GM19438 (cell line): ENCODE data around the gene TRIO.

Experiments
- ATAC-seq: cut with Tn5 transposase; IDR thresholded peaks from one replicate; pipeline ENCODE4 v1.9.1; 2021; ENCODE audit warnings: low read depth; ENCODE audit not compliant: unreplicated experiment

The TRIO gene

DNA sequence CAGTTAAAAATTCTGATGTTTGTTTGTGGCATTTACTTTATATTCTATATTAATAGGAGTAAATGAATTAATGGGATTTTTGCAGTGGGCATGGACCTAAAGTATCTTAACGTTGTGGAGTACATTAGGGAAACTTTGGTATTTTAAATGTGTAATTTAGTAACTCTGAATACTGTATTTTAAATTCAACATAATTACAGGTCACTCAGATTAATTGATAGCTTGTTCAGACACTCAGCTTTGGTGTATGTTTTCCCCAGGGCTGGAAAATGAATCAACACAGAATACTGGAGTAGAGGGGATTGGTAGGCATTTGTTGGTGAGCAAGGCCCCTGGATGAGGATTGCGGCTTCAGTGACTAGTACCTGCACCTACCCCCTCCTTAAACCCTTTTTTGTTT, 117.5 kb downstream of the TRIO start:
- ATAC-seq: no peak

- ATAC-seq: no peak
Observed at GRCh38 chr5:14261235-14261634, 118.1 kb downstream of the TRIO start.

GRCh38 chr5:14261856-14262611, 118.9 kb downstream of the TRIO start:
- no peak for ATAC-seq

- ATAC-seq: no peak
Observed at GRCh38 chr5:14263113-14263512, 120.0 kb downstream of the TRIO start.

- no peak for ATAC-seq
Observed at GRCh38 chr5:14263699-14264098, 120.6 kb downstream of the TRIO start.

DNA sequence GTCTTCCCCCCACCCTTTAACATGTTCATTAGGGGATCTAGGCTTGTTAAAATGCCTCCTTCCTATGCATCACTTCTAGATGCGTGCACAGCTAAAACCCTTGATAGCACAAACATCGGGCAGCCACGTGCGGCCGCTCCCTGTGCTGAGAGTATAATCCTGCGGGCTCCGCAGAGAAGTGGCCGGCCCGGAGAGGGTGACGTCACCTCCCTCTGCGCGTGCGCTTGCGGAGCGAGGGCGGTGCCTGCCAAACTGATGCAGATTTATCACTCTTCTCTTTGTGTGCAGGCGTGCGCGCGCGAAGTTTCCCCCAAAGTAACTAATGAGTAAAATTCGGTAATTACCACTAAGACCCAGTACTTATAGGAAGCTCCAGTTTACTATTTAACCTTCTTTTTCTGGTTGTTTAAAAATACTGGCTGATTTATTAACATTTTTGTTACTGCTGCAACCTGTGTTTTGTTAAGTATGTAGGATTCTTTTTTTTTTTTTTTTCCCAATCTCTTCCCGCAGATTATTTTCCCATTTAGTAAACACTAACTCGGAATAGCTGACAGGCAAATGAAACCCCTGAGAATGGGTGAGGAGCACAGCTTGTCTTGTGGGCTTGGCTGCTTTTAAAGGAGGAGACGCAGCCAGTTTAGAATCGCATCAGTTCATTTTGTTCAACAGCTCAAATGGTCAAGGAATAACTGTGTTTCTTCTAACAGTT, 121.6 kb downstream of the TRIO start:
- peak; percentile 72 for ATAC-seq

DNA sequence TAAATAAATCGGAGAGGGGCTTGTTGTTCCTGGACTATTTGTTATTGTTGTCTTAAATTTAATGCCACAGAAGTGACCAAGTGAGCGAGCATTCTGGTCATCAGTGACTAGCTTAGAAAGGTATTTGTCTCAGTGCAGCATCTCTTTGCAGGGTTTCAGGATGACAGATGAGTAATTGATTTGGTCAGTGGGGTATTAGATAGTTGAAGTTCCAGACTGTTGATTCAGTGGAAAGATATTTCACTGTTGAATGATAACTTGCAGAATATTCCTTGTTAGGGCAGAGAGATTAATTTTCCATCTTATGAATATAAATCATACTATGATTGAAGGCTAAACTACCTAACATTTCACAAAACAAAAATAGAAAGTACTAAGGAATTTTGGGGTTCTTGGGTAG, 122.4 kb downstream of the TRIO start:
- no peak for ATAC-seq

DNA sequence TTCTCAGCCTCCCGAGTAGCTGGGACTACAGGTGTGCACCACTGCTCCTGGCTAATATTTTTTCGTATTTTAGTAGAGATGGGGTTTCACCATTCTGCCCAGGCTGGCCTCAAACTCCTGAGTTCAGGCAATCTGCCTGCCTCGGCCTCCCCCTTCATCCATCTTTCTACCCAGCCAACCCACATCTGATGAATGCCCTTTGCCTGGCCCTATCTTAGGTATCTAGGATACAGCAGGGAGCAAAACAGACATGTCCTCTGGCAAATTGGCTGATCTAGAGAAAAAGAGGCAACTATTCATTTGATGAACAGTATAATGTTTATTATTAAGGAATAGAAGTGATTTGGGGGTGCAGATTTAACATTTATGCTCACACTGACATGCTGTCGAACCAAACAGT, 123.0 kb downstream of the TRIO start:
- ATAC-seq: no peak

GRCh38 chr5:14266686-14267085, 123.5 kb downstream of the TRIO start:
- no peak for ATAC-seq

DNA sequence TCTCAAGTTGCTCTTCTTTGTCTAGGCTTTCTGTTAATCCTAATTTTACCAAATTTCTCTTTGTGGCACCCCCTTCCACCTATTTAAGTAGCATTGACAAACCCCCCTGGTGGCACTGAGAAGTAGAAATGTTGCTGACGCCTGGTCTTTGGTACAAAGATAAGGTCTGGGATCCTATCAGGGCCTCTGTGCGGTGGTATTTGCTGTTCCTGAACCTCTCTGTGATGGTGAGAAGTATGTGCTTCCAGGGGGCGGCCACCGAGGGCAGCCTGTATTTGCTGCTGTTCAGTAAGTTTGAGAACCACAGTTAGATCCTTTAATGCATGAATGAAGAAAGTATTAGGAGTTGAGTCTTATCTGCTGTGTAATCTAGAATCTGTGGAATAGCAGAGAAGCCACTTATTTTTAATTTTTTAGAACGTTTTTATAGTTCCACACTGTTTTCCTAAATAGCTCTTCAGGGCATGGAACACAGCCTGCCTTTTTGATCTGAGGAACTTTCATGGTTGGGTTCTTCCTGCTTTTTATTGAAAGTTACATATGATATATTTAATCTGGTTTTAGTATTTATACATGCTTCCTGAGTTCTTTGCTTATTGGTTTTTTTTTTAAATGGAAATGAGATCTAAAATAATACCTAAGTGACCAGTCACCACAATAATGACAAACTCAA, 124.2 kb downstream of the TRIO start:
- ATAC-seq: no peak

DNA sequence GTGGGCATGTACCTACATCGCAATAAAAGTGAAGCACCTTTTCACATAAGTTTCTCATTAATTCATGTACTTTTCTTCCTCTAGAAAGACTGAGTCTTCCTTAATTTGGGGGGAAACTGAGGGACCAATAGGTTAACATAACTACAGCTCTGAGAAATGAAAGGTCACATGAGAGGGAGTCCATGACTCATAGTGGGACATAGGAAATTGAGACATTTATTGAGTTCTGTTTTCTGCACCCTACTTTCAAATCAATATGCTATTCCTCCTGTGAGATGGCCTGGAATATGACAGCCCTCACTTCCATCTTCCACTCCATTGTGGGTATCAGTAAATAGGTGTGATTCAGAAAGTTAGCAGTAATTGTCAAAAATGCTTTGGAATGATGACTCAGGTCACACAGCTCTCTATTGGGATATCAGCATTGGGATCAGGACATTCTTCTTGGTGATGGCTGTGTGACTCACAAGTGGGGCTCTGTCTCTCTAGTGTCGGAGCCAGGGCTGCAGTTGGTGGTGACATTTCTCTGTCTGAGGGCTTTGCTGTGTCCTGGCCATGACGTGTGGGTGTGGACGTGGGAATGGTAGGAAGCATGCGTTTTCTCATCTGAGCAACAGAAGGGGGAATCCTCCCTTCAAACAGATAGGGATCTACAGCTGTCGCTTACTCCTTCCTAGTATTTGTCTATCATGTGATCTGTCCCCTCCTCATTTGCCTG, 125.0 kb downstream of the TRIO start:
- no peak for ATAC-seq

- ATAC-seq: no peak
Observed at GRCh38 chr5:14268738-14269137, 125.6 kb downstream of the TRIO start.

- ATAC-seq: no peak
Observed at GRCh38 chr5:14269395-14269794, 126.3 kb downstream of the TRIO start.

GRCh38 chr5:14270209-14270702, 127.1 kb downstream of the TRIO start:
- ATAC-seq: no peak

- no peak for ATAC-seq
Observed at GRCh38 chr5:14272548-14273205, 129.5 kb downstream of the TRIO start.

DNA sequence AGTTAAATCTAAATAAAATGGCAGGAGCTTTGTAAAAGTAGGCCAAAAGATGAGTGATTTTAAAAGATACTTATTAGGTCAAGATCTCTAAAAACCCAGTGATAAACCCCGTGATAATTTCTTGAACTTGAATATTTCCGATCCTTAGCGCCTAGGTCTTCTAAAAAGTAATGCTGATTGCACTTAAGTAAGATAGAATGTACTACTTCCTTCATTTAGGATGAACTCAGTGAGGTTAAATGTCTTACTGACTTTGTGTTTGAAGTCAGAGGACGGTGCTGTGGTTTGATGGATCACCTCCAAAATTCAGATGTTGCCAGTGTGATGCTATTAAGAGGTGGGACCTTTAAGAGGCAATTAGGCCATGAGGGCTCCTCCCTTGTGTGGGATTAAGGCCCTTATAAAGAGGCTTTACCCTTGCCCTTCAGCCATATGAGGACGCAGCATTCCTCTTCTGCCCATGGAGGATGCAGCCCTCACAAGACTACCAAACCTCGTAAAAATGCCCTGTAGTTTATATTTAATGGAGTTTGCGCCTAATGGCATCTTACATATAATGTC, 130.1 kb downstream of the TRIO start:
- no peak for ATAC-seq

GRCh38 chr5:14276380-14276779, 133.2 kb downstream of the TRIO start:
- no peak for ATAC-seq

- no peak for ATAC-seq
Observed at GRCh38 chr5:14277385-14278320, 134.5 kb downstream of the TRIO start.

- no peak for ATAC-seq
Observed at GRCh38 chr5:14280294-14280854, 137.2 kb downstream of the TRIO start.
